HL-60 (cell line): ENCODE measurements around the gene THPO.

Experiments used
- CTCF ChIP-seq: IDR thresholded peaks from one replicate; pipeline ENCODE4 v1.5.1; 2011; ENCODE audit warnings: low read length, control low read depth, inconsistent platforms; ENCODE audit not compliant: insufficient read depth
- GABPA ChIP-seq: IDR thresholded peaks from 2 replicates; pipeline ENCODE4 v1.6.1; 2012; ENCODE audit warnings: low read depth
- POLR2AphosphoS5 ChIP-seq: IDR thresholded peaks from 2 replicates; pipeline ENCODE4 v1.6.1; 2012; ENCODE audit warnings: low read depth
- REST ChIP-seq: IDR thresholded peaks from 2 replicates; pipeline ENCODE4 v1.6.1; 2012; ENCODE audit warnings: low read depth; ENCODE audit not compliant: insufficient replicate concordance

GRCh38 chr3:184337981-184338380 lies 40.0 kb downstream of the THPO start:
- TF ChIP-seq CTCF (no peak), POLR2AphosphoS5 (no peak), GABPA (no peak), REST (no peak)
